ENCODE measurements around the gene DTWD2.
"Not testable (repeated sequence)": the region's sequence is repeated elsewhere in the genome, so short reads cannot be mapped to it uniquely, and the experiment has no call there.

DTWD2 gene

DNA sequence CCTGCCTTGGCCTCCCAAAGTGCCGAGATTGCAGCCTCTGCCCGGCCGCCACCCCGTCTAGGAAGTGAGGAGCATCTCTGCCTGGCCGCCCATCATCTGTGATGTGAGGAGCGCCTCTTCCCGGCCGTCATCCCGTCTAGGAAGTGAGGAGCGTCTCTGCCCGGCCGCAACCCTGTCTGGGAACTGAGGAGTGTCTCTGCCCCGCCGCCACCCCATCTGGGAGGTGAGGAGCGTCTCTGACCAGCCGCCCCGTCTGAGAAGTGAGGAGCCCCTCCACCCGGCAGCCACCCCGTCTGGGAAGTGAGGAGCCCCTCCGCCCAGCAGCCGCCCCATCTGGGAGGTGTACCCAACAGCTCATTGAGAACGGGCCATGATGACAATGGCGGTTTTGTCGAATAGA, 10.5 kb upstream of the DTWD2 start:
- not testable (repeated sequence) for DNase-seq (ENCODE audit: low read depth)

DNA sequence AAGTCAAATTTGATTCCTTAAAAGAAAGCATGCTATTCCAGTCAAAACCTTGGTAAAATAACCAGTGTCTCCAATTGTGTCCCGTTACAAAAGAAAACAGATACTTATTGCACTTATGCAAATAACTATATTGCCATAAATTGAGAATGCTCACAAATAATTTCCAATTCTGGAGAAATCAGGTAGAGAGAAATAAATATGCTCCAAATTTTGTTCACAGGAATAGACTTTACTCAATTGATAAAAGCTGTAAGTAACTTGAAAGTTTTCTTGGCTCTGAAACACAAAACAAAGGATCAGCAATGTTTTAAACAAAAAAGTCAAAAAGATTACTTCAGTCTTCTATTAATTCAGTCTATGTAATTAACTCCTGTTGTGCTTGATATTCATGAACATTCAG, 7.8 kb upstream of the DTWD2 start:
- DNase-seq (ENCODE audit: low read depth) = no peak

DNA sequence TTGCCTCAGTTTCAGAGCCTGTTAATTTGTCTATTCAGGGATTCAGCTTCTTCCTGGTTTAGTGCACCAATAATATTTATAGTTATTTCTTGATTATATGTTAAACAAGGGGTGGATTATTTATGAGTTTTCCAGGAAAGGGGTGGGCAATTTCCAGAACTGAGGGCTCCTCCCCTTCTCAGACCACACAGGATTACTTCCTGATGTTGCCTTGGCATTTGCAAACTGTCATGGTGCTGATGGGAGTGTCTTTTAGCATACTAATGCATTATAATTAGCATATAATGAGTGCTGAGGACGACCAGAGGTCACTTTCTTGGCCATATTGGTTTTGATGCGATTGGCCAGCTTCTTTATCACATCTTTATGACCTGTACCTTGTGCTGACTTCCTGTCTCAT, 6.2 kb upstream of the DTWD2 start:
- DNase-seq (ENCODE audit: low read depth) = no peak

DNA sequence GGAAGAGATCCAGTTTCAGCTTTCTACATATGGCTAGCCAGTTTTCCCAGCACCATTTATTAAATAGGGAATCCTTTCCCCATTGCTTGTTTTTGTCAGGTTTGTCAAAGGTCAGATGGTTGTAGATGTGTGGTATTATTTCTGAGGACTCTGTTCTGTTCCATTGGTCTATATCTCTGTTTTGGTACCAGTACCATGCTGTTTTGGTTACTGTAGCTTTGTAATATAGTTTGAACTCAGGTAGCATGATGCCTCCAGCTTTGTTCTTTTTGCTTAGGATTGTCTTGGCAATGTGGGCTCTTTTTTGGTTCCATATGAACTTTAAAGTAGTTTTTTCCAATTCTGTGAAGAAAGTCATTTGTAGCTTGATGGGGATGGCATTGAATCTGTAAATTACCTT, 4.8 kb upstream of the DTWD2 start:
- DNase-seq (ENCODE audit: low read depth) = not testable (repeated sequence)

DNA sequence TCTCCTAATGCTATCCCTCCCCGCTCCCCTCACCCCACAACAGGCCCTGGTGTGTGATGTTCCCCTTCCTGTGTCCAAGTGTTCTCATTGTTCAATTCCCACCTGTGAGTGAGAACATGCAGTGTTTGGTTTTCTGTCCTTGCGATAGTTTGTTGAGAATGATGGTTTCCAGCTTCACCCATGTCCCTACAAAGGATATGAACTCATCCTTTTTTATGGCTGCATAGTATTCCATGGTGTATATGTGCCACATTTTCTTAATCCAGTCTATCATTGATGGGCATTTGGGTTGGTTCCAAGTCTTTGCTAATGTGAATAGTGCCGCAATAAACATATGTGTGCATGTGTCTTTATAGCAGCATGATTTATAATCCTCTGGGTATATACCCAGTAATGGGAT, 3.7 kb upstream of the DTWD2 start:
- DNase-seq (ENCODE audit: low read depth) = not testable (repeated sequence)

DNA sequence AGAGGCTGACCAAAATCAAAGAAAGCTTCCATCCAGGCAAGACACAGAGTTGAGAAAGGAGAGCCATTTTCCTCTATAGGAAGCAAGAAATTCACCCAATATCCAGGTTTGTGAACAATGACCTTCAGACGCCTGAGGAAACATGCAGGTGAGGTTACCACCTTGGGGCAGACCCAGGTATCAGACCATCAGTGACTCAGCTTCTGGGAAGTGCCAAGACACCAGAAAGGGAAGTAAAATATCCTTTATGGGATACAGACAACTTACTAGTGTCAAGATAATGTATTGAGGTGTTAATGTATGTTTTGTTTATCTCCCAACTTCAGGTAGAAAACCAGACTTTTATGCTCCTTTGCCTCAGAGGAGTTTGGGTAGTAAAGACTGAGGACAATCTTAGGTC, 2.2 kb upstream of the DTWD2 start:
- DNase-seq (ENCODE audit: low read depth) = no peak

DNA sequence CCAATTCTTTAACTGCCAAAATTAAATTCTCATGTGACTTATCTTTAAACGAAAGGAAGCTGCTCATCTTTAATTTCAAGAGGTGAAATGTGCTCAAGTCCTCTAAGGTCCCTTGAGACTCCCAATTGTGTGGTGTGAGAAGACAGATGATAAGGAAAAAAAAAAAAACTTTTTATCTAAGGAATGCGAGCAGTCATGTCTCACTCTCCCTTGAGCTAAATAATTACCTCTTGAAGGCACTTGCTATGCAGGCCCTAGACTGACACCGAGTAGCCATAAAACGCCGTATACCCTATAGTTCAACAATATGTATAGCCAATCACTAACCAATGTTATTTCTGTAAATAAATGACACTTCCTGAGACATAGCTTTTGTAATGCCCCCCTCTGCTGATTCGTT, 1.5 kb upstream of the DTWD2 start:
- no peak for DNase-seq (ENCODE audit: low read depth)

DNA sequence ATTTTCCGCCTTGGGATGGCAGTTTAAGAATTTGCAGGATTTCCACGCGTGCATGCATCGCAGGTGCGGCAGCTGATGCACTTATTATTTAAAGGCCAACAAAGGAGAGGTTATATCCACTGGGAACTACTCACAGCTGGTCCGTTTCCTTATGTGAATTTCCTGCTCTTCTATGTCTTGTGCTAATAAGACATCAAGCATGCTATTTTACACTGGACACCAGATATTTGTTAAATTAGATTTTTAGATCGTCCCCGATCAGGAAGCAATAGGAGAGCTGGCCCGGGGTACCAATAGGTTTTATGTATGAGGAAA, 476 bp upstream of the DTWD2 start:
- DNase-seq (ENCODE audit: low read depth) = no peak

DNA sequence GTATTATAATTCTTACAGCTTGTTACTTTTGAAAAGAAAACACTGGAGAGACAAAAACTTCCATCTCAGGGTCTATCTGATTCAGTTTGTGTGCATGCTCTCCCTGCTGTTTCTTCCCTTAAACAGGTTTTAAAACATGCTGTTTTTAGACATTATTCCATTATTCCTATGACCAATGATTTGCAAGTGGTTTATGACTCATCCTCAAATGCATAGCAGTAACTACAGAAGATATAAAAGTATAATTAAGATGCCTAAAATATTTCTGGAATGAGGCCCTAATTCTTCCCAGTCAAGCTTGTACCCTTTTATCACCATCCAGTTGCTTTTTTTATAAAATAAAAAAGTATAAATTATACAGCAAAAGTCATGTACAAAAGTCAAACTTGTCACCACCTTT, 3.7 kb downstream of the DTWD2 start:
- DNase-seq (ENCODE audit: low read depth) = no peak

DNA sequence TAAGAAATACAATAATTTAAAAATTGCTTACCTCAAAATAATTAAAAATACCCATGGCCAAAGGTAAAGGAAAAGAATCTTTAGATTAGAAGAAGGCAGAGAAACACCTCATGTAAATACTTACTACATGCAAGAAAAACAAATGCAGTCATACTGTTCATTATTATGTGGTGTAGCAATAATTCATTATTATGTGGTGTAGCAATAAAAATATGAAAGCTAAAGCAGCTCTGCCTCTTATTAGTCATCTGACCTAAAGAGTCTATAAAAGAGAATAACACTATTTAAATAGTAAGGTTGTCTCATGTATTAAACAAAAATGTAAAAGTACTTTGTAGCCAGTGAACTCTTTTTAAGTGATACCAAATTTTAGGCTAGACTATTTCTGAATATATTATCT, 6.6 kb downstream of the DTWD2 start:
- no peak for DNase-seq (ENCODE audit: low read depth)

DNA sequence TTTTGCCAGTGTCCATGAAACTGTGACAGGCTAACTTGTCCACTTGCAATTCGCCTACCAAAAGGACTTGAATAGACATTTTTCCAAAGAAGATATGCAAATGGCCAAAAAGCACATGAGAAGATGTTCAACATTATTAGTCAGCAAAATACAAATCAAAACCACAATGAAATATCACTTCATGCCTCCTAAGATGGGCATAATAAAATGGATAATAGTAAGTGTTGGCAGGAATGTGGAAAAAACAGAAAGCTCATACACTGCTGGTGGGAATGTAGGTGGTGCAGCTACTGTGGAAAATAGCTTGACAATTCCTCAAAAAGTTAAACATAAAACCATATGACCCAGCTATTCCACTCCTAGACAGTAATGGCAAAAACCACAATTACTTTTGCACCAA, 7.9 kb downstream of the DTWD2 start:
- DNase-seq (ENCODE audit: low read depth) = no peak

DNA sequence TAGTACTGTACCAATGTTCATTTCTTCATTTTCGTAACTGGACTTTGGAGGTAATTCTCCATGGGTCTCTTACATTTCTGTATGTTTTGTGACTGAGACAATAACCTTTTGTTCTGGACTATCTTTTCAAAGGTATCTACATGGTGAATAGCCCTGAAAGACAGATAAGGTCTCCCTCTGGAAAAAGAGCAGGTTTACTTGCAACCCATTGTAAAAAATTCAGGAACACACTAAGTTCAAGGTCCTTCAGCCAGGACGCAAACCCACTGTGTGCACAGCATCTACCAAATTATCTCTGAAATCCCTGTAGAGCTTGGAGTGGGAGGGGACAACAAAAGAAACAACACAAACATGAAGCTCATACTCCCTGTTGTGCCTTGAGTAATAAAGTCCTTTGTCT, 8.3 kb downstream of the DTWD2 start:
- DNase-seq (ENCODE audit: low read depth) = no peak

DNA sequence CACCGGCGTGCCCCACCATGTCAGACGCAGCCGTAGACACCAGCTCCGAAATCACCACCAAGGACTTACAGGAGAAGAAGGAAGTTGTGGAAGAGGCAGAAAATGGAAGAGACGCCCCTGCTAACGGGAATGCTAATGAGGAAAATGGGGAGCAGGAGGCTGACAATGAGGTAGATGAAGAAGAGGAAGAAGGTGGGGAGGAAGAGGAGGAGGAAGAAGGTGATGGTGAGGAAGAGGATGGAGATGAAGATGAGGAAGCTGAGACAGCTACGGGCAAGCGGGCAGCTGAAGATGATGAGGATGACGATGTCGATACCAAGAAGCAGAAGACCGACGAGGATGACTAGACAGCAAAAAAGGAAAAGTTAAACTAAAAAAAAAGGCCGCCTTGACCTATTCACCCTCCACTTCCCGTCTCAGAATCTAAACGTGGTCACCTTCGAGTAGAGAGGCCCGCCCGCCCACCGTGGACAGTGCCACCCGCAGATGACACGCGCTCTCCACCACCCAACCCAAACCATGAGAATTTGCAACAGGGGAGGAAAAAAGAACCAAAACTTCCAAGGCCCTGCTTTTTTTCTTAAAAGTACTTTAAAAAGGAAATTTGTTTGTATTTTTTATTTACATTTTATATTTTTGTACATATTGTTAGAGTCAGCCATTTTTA, 14.4 kb downstream of the DTWD2 start:
- not testable (repeated sequence) for DNase-seq (ENCODE audit: low read depth)

DNA sequence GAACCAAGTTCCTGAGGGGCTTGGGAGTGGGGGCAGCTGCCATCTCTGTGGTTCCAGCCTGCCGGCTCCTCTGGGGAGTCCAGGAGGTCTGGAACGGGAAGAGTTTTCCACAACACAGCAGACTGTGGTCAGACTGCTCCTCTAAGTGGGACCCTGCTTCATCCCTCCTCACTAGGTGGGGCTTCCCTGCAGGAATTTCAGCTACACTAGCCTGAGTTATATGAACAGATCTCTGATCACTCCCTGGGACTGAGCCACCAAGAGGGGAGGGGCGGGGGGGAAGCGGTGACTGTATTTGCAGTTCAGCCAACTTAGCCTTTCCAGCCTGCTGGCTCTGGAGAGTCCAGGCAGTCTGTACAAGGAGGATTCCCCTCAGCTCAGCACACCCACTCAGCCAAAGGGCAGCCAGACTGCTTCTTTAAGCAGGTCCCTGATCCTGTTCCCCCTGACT, 19.4 kb downstream of the DTWD2 start:
- no peak for DNase-seq (ENCODE audit: low read depth)

DNA sequence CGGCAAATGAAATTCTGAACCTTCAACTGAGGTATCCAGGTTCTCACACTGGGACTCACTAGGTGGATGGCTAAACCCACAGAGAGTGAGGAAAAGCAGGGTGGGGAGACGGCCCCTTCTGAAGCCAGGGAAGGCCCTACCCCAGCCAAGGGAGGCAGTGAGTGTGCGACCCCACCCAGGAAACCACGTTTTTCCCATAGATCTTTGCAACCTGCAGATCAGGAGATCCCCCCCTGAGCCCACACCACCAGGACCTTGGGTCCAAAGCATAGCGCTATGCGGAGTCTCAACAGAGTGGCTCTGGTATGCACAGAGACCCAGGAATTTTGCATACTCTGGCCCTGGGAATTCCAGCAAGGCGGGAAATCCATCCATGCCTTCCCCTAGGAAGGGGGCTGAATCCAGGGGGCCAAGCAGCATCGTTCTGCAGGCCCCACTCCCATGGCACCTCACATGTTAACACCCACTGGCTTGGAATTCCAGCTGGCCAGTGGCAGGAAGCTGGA, 19.9 kb downstream of the DTWD2 start:
- no peak for DNase-seq (ENCODE audit: low read depth)

DNA sequence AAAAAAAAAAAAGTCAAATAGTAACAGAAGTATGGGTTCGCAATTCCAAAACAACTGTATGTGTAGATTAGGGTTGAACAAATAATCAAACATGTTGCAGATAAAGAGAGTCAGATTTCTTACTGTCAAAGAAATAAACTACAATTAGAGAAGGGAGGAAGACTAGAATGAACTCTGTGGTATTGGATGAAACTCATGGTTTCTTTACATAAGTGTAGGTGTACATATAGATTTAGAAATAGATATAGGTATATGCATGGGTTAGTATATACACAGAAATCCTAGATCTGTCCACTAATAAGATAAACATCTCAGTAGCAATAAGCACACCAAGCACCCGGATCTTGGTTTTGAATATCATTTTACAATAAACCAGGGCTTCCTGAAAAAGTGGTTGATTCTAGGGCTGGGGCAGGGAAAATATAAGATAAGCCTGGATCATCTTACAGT, 21.3 kb downstream of the DTWD2 start:
- no peak for DNase-seq (ENCODE audit: low read depth)

DNA sequence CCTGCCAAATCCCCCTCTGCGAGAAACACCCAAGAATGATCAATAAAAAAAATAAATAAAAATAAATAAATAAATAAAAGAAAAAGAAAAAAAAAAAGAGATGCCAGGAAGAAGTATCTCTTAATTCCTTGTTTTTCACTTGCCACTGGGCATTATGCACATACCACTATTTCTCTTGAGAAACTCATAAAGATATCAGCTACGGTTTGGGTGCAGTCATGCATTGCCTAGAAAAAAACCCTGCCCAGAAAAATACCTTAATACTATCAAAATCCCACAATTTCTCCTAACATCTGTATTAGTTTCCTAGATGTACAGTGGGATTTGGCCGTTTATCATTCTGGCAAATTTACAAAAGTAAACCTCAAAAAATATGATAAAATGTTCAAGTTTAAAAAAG, 22.5 kb downstream of the DTWD2 start:
- no peak for DNase-seq (ENCODE audit: low read depth)

DNA sequence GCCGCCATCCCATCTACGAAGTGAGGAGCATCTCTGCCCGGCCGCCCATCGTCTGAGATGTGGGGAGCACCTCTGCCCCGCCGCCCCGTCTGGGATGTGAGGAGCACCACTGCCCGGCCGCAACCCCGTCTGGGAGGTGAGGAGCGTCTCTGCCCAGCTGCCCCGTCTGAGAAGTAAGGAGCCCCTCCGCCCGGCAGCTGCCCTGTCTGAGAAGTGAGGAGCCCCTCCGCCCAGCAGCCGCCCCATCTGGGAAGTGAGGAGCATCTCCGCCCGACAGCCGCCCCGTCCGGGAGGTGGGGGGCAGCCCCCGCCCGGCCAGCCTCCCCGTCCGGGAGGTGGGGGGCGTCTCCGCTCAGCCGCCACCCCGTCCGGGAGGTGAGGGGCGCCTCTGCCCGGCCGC, 23.4 kb downstream of the DTWD2 start:
- DNase-seq (ENCODE audit: low read depth) = not testable (repeated sequence)

DNA sequence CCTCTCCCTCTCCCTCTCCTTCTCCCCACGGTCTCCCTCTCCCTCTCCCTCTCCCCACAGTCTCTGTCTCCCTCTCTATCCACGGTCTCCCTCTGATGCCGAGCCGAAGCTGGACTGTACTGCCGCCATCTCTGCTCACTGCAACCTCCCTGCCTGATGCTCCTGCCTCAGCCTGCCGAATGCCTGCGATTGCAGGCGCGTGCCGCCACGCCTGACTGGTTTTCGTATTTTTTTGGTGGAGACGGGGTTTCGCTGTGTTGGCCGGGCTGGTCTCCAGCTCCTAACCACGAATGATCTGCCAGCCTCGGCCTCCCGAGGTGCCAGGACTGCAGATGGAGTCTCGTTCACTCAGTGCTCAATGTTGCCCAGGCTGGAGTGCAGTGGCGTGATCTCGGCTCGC, 24.0 kb downstream of the DTWD2 start:
- not testable (repeated sequence) for DNase-seq (ENCODE audit: low read depth)

DNA sequence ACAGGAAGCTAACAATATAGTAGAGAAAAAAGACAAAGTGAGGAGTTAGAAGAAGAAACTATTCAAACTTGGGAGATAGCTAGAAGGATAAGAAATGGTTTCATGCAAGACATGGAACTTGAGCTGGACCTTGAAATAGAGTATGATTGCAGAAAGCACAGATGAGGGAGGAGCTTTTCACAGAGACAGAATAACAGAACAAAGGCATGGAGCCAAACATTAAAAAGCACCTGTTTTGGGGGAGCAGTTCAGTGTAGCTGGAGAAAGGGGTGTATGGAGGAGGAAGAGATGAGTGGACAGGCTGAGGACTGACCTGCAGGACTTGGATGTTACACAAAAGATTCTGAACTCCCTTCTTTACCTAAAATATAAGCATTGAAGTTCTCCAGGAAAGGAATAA, 25.2 kb downstream of the DTWD2 start:
- no peak for DNase-seq (ENCODE audit: low read depth)

DNA sequence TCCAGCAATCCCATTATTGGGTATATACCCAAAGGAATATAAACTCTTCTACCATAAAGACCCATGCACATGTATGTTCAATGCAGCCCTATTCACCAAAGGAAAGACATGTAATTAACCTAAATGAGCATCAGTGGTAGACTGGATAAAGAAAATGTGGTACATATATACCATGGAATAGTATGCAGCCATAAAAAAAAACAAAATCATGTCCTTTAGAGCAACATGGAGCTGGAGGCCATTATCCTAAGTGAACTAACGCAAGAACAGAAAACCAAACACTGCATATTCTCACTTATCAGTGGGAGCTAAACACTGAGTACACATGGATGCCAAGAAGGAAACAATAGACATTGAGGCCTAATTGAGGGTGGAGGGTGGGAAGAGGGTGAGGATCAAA, 27.8 kb downstream of the DTWD2 start:
- no peak for DNase-seq (ENCODE audit: low read depth)

DNA sequence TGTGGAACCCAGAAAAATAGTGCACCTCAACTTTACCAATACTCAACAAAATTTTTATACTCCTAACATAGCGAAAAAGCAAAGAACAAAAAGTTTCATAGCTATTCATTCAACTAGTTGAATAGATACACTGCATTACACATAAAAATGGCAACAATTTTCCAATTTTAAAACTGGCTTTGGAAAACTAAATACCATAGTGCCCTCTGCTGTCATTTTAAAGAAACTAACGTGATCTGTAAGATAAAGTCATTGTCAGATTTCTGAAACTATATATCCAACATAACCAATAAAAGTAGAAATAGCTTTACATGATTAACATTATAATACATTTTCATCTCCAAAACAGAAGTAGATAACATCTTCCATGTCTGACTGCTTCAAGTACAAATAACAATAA, 31.6 kb downstream of the DTWD2 start:
- no peak for DNase-seq (ENCODE audit: low read depth)

DNA sequence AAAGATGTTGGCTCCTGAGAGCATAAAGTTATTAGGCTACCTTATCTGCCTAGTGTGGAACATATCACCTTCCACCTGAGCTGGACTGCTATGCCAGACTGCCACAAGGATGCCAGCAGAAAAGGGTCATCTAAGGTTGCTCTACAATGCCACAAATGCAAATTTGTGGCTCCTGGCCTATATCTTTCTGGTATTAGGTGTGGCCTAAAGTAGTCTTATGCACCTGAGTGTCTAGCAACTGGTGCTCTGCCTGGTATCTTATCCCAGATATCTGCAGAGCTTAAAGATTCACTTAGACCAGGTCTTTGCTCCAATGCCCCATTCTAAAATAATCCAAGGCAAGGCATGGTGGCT, 34.7 kb downstream of the DTWD2 start:
- DNase-seq (ENCODE audit: low read depth) = no peak

DNA sequence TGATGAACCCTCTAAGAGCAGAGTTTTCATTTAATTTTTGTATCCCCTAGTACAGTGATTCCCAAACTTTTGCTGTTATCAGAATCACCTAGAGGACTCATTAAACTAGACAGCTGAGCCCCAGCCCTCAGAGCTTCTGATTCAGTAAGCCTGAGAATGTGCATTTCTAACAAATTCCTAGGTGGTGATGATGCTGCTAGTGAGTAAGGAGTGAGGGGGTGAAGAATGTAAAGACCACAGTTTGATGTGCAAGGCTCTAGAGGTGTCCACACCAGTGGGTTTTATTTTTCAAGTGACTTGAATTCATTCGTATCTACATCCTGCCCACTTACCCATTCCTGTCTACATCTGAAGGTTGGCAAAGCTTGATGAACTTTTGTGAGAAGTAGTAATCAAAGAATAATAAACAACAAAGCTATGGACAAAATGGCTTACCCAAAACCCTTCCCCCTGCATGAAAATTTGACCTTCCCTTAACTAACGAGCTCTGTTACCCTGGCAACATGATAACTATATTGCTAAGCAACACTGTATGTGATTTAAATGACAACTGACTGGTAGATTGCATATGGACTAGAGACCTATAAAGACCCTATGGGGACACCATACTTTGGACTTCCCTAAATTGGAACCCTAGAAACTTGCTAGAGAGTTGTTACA, 35.2 kb downstream of the DTWD2 start:
- no peak for DNase-seq (ENCODE audit: low read depth)

Measured in T follicular helper cell (primary cell).